Neural cell (in vitro differentiated cells): Measurements from ENCODE around the gene TBXA2R. TPM values are rescaled to one million over a fixed set of nuclear protein-coding genes. Genes with fewer than 3 reads are reported as not detected.

Source experiments
- H2AFZ ChIP-seq: fragments of 200-600, 300-800 bp; sonication (generic), shearing (Covaris generic); 2 replicates; pipeline ENCODE4 v1.6.0; 2014; ENCODE audit warnings: low read depth, mild to moderate bottlenecking, antibody characterized with exemption, low read length, moderate library complexity
- H3F3A ChIP-seq: fragments of 200-600 bp; shearing (Covaris generic); 2 replicates; pipeline ENCODE4 v1.6.1; 2016; ENCODE audit warnings: mild to moderate bottlenecking, moderate library complexity, mixed read lengths, antibody characterized with exemption, low read length; ENCODE audit not compliant: insufficient read depth, poor library complexity, severe bottlenecking
- H3K27ac ChIP-seq: fragments of 200-600, 300-800 bp; sonication (generic), shearing (Covaris generic); 2 replicates; pipeline ENCODE4 v1.5.1; 2014; ENCODE audit warnings: mild to moderate bottlenecking, low read length, moderate library complexity
- H3K27me3 ChIP-seq: fragments of 300-800, 200-600 bp; sonication (generic), shearing (Covaris generic); 2 replicates; pipeline ENCODE4 v1.6.0; 2014; ENCODE audit warnings: mild to moderate bottlenecking, low read depth, low read length, moderate library complexity; ENCODE audit not compliant: insufficient read depth
- H3K36me3 ChIP-seq: fragments of 300-800, 200-600 bp; sonication (generic), shearing (Covaris generic); 2 replicates; pipeline ENCODE4 v1.5.1; 2014; ENCODE audit warnings: mild to moderate bottlenecking, antibody characterized with exemption, low read length, moderate library complexity; ENCODE audit not compliant: insufficient read depth
- H3K4me2 ChIP-seq: fragments of 300-800, 200-600 bp; sonication (generic), shearing (Covaris generic); 2 replicates; pipeline ENCODE4 v1.6.0; 2014; ENCODE audit warnings: mild to moderate bottlenecking, low read length
- H3K4me3 ChIP-seq: fragments of 300-800, 200-600 bp; sonication (generic), shearing (Covaris generic); 2 replicates; pipeline ENCODE4 v1.5.1; 2014; ENCODE audit warnings: mild to moderate bottlenecking, low read length, moderate library complexity
- H3K79me2 ChIP-seq: fragments of 200-600 bp; shearing (Covaris generic); replicated peaks from 2 replicates; pipeline ENCODE4 v1.6.0; 2014; ENCODE audit warnings: mild to moderate bottlenecking, low read length, moderate library complexity; ENCODE audit not compliant: insufficient read depth
- H3K9ac ChIP-seq: fragments of 300-800, 200-600 bp; sonication (generic), shearing (Covaris generic); 2 replicates; pipeline ENCODE4 v1.6.1; 2016; ENCODE audit warnings: mild to moderate bottlenecking, low read length, mixed read lengths
- H3K9me2 ChIP-seq: fragments of 200-600 bp; shearing (Covaris generic); 2 replicates; pipeline ENCODE4 v1.6.1; 2016; ENCODE audit warnings: mild to moderate bottlenecking, low read length, mixed read lengths; ENCODE audit not compliant: insufficient read depth
- H3K9me3 ChIP-seq: fragments of 200-600, 300-800 bp; sonication (generic), shearing (Covaris generic); 2 replicates; pipeline ENCODE4 v1.6.1; 2016; ENCODE audit warnings: mild to moderate bottlenecking, mixed run types, low read length, moderate library complexity, mixed read lengths
- H4K20me1 ChIP-seq: fragments of 200-600 bp; shearing (Covaris generic); 2 replicates; pipeline ENCODE4 v1.6.1; 2016; ENCODE audit warnings: mild to moderate bottlenecking, mixed run types; ENCODE audit not compliant: insufficient read depth
- CTCF ChIP-seq: fragments of 450-650 bp; IDR thresholded peaks from 2 replicates; pipeline ENCODE4 v1.5.1; 2014; ENCODE audit warnings: antibody characterized with exemption, mild to moderate bottlenecking, moderate library complexity; ENCODE audit not compliant: poor library complexity, severe bottlenecking
- EP300 ChIP-seq: fragments of 450-650 bp; conservative IDR thresholded peaks from 2 replicates; pipeline ENCODE4 v1.6.1; 2014; ENCODE audit warnings: antibody characterized with exemption, mild to moderate bottlenecking, moderate library complexity; ENCODE audit not compliant: poor library complexity, severe bottlenecking
- EZH2 ChIP-seq: fragments of 200-600, 300-800 bp; shearing (Covaris generic), sonication (generic); IDR thresholded peaks from 2 replicates; pipeline ENCODE4 v1.6.1; 2014; ENCODE audit warnings: antibody characterized with exemption, low read length, borderline replicate concordance, mild to moderate bottlenecking; ENCODE audit not compliant: insufficient read depth, poor library complexity, severe bottlenecking
- MXI1 ChIP-seq: fragments of 450-650 bp; conservative IDR thresholded peaks from 2 replicates; pipeline ENCODE4 v1.6.1; 2014; ENCODE audit warnings: antibody characterized with exemption, mild to moderate bottlenecking; ENCODE audit not compliant: poor library complexity, severe bottlenecking
- POLR2AphosphoS5 ChIP-seq: IDR thresholded peaks from 2 replicates; pipeline ENCODE4 v1.6.1; 2012
- RAD21 ChIP-seq: fragments of 450-650 bp; conservative IDR thresholded peaks from 2 replicates; pipeline ENCODE4 v1.6.1; 2014; ENCODE audit warnings: antibody characterized with exemption, mild to moderate bottlenecking, moderate library complexity
- REST ChIP-seq: IDR thresholded peaks from 2 replicates; pipeline ENCODE4 v1.6.1; 2012; ENCODE audit warnings: borderline replicate concordance
- SMC3 ChIP-seq: fragments of 450-650 bp; conservative IDR thresholded peaks from 2 replicates; pipeline ENCODE4 v1.6.1; 2014; ENCODE audit warnings: antibody characterized with exemption, mild to moderate bottlenecking, moderate library complexity; ENCODE audit not compliant: poor library complexity
- TAF1 ChIP-seq: IDR thresholded peaks from 2 replicates; pipeline ENCODE4 v1.6.1; 2012; ENCODE audit warnings: low read depth
- polyA plus RNA-seq: library from polyadenylated mRNA; depleted of rRNA; stranded (reverse); fragments of >200 nt; gene quantifications from 2 replicates; pipeline ENCODE4 v1.2.3, GENCODE V29; 2014

TBXA2R gene
- polyA plus RNA-seq, 1 donor from 2014 or later = not detected

GRCh38 chr19:3615524-3616135 lies 9.0 kb upstream of the TBXA2R start:
- no peak overlapping the region for H3K4me2 ChIP-seq
- no peaks in the 10 kb centered on the region for H3K9me2 ChIP-seq

More at GRCh38 chr19:3615524-3616135, 9.0 kb upstream of the TBXA2R start:
- no peak overlapping the region for H3K9ac ChIP-seq
- H3K79me2 ChIP-seq = no peaks in the 10 kb centered on the region
- no peaks in the 10 kb centered on the region for H3K36me3 ChIP-seq
- H3K9me3 ChIP-seq = no peaks in the 10 kb centered on the region
- TF ChIP-seq POLR2AphosphoS5 (no peak), EZH2 (no peak), RAD21 (no peak), MXI1 (no peak), REST (no peak), EP300 (no peak), CTCF (no peak), SMC3 (no peak), TAF1 (no peak)
- no peak overlapping the region for H3K4me3 ChIP-seq
- no peaks in the 10 kb centered on the region for H3F3A ChIP-seq
- no peak overlapping the region for H2AFZ ChIP-seq
- H4K20me1 ChIP-seq = no peaks in the 10 kb centered on the region
- no peaks in the 10 kb centered on the region for H3K27me3 ChIP-seq
- H3K27ac ChIP-seq = no peak overlapping the region
